PC-3 (cell line): Measurements from ENCODE around the gene OR8B8. TPM values are rescaled to one million over a fixed set of nuclear protein-coding genes. Genes with fewer than 3 reads are reported as not detected.

Experiments
- ATAC-seq: fragments of 200-7000 bp; cut with Tn5 transposase; 2 replicates; pipeline ENCODE4 v1.9.1; 2020; ENCODE audit warnings: mild to moderate bottlenecking, moderate library complexity
- BruUV-seq: library from RNA; stranded (reverse); fragments of 400-500 nt; replicated peaks from 2 replicates; lab custom pipeline; 2021; lab: Mats Ljungman, UMichigan
- CTCF ChIA-PET: fragments of 300-600 bp; sonication (Branson Sonifier 250); formaldehyde crosslinking; loops from one replicate; lab custom pipeline; 2022; ENCODE audit warnings: antibody characterized with exemption; lab: Charles Lee
- POLR2A ChIA-PET: fragments of 300-600 bp; sonication (Branson Sonifier 250); formaldehyde crosslinking; loops from one replicate; lab custom pipeline; 2022; ENCODE audit warnings: antibody characterized with exemption; ENCODE audit not compliant: unreplicated experiment; lab: Charles Lee
- DNase-seq: peaks from one replicate; pipeline ENCODE4 v3.0.0-alpha.2; 2015
- H2AFZ ChIP-seq: fragments of 300-600 bp; sonication (generic); 2 replicates; pipeline ENCODE4 v1.6.0; 2016; ENCODE audit warnings: antibody characterized with exemption, low read length
- H3F3A ChIP-seq: fragments of 300-600 bp; sonication (generic); one replicate; pipeline ENCODE4 v1.6.0; 2017; ENCODE audit warnings: antibody characterized with exemption, low read length, control low read depth, mild to moderate bottlenecking; ENCODE audit not compliant: unreplicated experiment
- H3K27ac ChIP-seq: fragments of 300-600 bp; sonication (generic); 2 replicates; pipeline ENCODE4 v1.5.1; 2016; ENCODE audit warnings: mild to moderate bottlenecking, low read length
- H3K27me3 ChIP-seq: fragments of 300-600 bp; sonication (generic); 2 replicates; pipeline ENCODE4 v1.6.1; 2016; ENCODE audit warnings: low read length, mixed read lengths
- H3K36me3 ChIP-seq: fragments of 300-600 bp; sonication (generic); 2 replicates; pipeline ENCODE4 v1.6.1; 2016; ENCODE audit warnings: low read depth, mixed run types, low read length, mixed read lengths
- H3K4me1 ChIP-seq: fragments of 300-600 bp; sonication (generic); 2 replicates; pipeline ENCODE4 v1.5.1; 2016; ENCODE audit warnings: low read length; ENCODE audit not compliant: insufficient read depth
- H3K4me2 ChIP-seq: fragments of 300-600 bp; sonication (generic); 2 replicates; pipeline ENCODE4 v1.6.0; 2016; ENCODE audit warnings: low read length
- H3K4me3 ChIP-seq: fragments of 300-600 bp; sonication (generic); 2 replicates; pipeline ENCODE4 v1.5.1; 2016; ENCODE audit warnings: mild to moderate bottlenecking, low read length, mixed read lengths
- H3K79me2 ChIP-seq: fragments of 300-600 bp; sonication (generic); 2 replicates; pipeline ENCODE4 v1.6.1; 2017; ENCODE audit warnings: low read length, mixed read lengths
- H3K9ac ChIP-seq: fragments of 300-600 bp; sonication (generic); 2 replicates; pipeline ENCODE4 v1.6.0; 2016; ENCODE audit warnings: mild to moderate bottlenecking, low read length
- H3K9me2 ChIP-seq: fragments of 300-600 bp; sonication (generic); replicated peaks from 2 replicates; pipeline ENCODE4 v1.6.1; 2016; ENCODE audit warnings: mixed run types, low read length, mixed read lengths
- H3K9me3 ChIP-seq: fragments of 300-600 bp; sonication (generic); 2 replicates; pipeline ENCODE4 v1.6.1; 2016; ENCODE audit warnings: low read length, mixed read lengths
- H4K20me1 ChIP-seq: fragments of 300-600 bp; sonication (generic); 2 replicates; pipeline ENCODE4 v1.6.1; 2016; ENCODE audit warnings: low read length, mixed read lengths
- CTCF ChIP-seq: fragments of 300-600 bp; sonication (generic); conservative IDR thresholded peaks from 2 replicates; pipeline ENCODE4 v1.5.1; 2017; ENCODE audit warnings: antibody characterized with exemption, low read depth, mild to moderate bottlenecking, low read length
- EZH2 ChIP-seq: fragments of 300-600 bp; sonication (generic); IDR thresholded peaks from one replicate; pipeline ENCODE4 v1.6.1; 2017; ENCODE audit warnings: antibody characterized with exemption, mild to moderate bottlenecking, low read length; ENCODE audit not compliant: unreplicated experiment
- EZH2phosphoT487 ChIP-seq: fragments of 300-600 bp; sonication (generic); IDR thresholded peaks from 2 replicates; pipeline ENCODE4 v1.6.1; 2018; ENCODE audit warnings: mild to moderate bottlenecking, antibody characterized with exemption, low read length, borderline replicate concordance
- intact Hi-C: fragments of 100-400 bp; cut with micrococcal nuclease; formaldehyde crosslinking; loops from 2 replicates; pipeline ENCODE4 v1.9.0; 2023
- total RNA-seq: library from RNA; depleted of rRNA; stranded (reverse); fragments of >200 nt; gene quantifications from 2 replicates; pipeline ENCODE4 v1.2.3, GENCODE V29; 2014

Gene OR8B8
- total RNA-seq, 1 experiment from 2014 or later: not detected

GRCh38 chr11:124474079-124474478 lies 28.6 kb upstream of the OR8B8 start:
- intact Hi-C loops: no loop called here

GRCh38 chr11:124473476-124473875 lies 28.0 kb upstream of the OR8B8 start:
- H3K27me3 ChIP-seq: peaks cover 79% of the 10 kb centered on the region
- no peak overlapping the region for H2AFZ ChIP-seq
- no peak overlapping the region for H3K9ac ChIP-seq
- CTCF ChIA-PET: no interaction called here
- no TSS peak for BruUV-seq
- POLR2A ChIA-PET: no interaction called here
- ATAC-seq (no peak), DNase-seq (no peak)
- H3K36me3 ChIP-seq: no peaks in the 10 kb centered on the region
- no peak overlapping the region for H3K4me3 ChIP-seq
- intact Hi-C loops: no loop called here
- no peaks in the 10 kb centered on the region for H3K79me2 ChIP-seq
- no peak overlapping the region for H3K4me2 ChIP-seq
- no peaks in the 10 kb centered on the region for H3F3A ChIP-seq
- no peaks in the 10 kb centered on the region for H3K9me3 ChIP-seq
- no peaks in the 10 kb centered on the region for H3K4me1 ChIP-seq
- H3K9me2 ChIP-seq: no peaks in the 10 kb centered on the region
- H4K20me1 ChIP-seq: no peaks in the 10 kb centered on the region
- no peak overlapping the region for H3K27ac ChIP-seq
- TF ChIP-seq CTCF (no peak), EZH2 (no peak), EZH2phosphoT487 (no peak)

More at GRCh38 chr11:124474079-124474478, 28.6 kb upstream of the OR8B8 start:
- no peaks in the 10 kb centered on the region for H3K36me3 ChIP-seq
- no peak overlapping the region for H3K4me3 ChIP-seq
- ChIA-PET POLR2A (no interaction called here), CTCF (no interaction called here)
- BruUV-seq: no TSS peak
- no peak overlapping the region for H3K9ac ChIP-seq
- DNase-seq: no peak
- peaks cover 78% of the 10 kb centered on the region for H3K27me3 ChIP-seq
- no peaks in the 10 kb centered on the region for H3K4me1 ChIP-seq
- TF ChIP-seq CTCF: no peak
- no peak for TF ChIP-seq EZH2
- no peak for TF ChIP-seq EZH2phosphoT487
- H3K79me2 ChIP-seq: no peaks in the 10 kb centered on the region
- no peak overlapping the region for H2AFZ ChIP-seq
- H3K9me2 ChIP-seq: no peaks in the 10 kb centered on the region
- H3K9me3 ChIP-seq: no peaks in the 10 kb centered on the region
- H3F3A ChIP-seq: no peaks in the 10 kb centered on the region
- H3K4me2 ChIP-seq: no peak overlapping the region
- ATAC-seq: no peak
- H3K27ac ChIP-seq: no peak overlapping the region
- H4K20me1 ChIP-seq: no peaks in the 10 kb centered on the region

- DNase-seq (no peak), ATAC-seq (no peak)
- H3K9ac ChIP-seq: no peak overlapping the region
- no peak overlapping the region for H3K27ac ChIP-seq
- H3K79me2 ChIP-seq: no peaks in the 10 kb centered on the region
- ChIA-PET POLR2A (no interaction called here), CTCF (no interaction called here)
- no peaks in the 10 kb centered on the region for H3K36me3 ChIP-seq
- H4K20me1 ChIP-seq: no peaks in the 10 kb centered on the region
- no peaks in the 10 kb centered on the region for H3F3A ChIP-seq
- no peak overlapping the region for H2AFZ ChIP-seq
- intact Hi-C loops: no loop called here
- no peaks in the 10 kb centered on the region for H3K4me1 ChIP-seq
- no peaks in the 10 kb centered on the region for H3K9me3 ChIP-seq
- H3K9me2 ChIP-seq: no peaks in the 10 kb centered on the region
- BruUV-seq: no TSS peak
- peaks cover 89% of the 10 kb centered on the region for H3K27me3 ChIP-seq
- H3K4me3 ChIP-seq: no peak overlapping the region
- TF ChIP-seq CTCF: no peak
- no peak for TF ChIP-seq EZH2
- H3K4me2 ChIP-seq: no peak overlapping the region
Measured at GRCh38 chr11:124470561-124471227, 25.2 kb upstream of the OR8B8 start.
